ENCODE results near the gene SPG7. TPM values are rescaled to one million over a fixed set of nuclear protein-coding genes. Genes with fewer than 3 reads are reported as not detected.
"Not testable (repeated sequence)": the region's sequence is repeated elsewhere in the genome, so short reads cannot be mapped to it uniquely, and the experiment has no call there.

Gene SPG7
- total and polyA plus RNA-seq, 9 of the 15 experiments (the other 6 are each of a cell fraction or from before 2014, with no cell fraction given) = 5.8 to 89.1 (median 49.4) TPM

DNA sequence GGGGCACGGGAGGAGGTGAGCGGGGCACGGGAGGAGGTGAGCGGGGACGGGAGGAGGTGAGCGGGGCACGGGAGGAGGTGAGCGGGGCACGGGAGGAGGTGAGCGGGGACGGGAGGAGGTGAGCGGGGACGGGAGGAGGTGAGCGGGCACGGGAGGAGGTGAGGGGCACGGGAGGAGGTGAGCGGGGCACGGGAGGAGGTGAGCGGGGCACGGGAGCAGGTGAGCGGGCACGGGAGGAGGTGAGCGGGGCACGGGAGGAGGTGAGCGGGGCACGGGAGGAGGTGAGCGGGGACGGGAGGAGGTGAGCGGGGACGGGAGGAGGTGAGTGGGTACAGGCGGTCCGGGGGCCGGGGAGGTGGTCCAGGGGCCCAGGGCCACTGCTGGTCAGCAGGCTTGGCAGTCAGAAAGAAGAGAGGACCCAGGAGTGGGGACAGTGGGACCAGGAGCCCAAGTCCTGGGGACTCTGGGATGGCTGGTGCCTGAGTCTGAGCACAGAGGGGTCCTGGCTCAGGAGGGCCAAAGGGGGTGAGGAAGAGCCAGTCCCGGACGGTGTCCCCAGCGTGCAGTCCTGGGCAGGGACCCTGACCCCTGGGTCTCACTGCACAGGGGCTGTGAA lies 62.9 kb downstream of the SPG7 start:
- H2AFZ ChIP-seq (ENCODE audit: low read depth, low read length); FAIRE-seq; H3K9me3 ChIP-seq (replicated peaks; ENCODE audit: control insufficient read depth, insufficient read depth, low read depth, low read length); ATAC-seq; H3K9me1 ChIP-seq (ENCODE audit: control insufficient read depth, insufficient read depth, low read length); H3K4me2 ChIP-seq (ENCODE audit: insufficient read depth, low read length); H3K27ac ChIP-seq (ENCODE audit: extremely low read depth, low read depth, low read length); H3K4me3 ChIP-seq; H3K36me3 ChIP-seq (ENCODE audit: control insufficient read depth, insufficient read depth, low read length); H3K79me2 ChIP-seq (ENCODE audit: control insufficient read depth, insufficient read depth, low read length); DNase-seq (ENCODE audit: extremely low read depth in 1 of 4, low spot score in 3 of 4); POLR2A ChIA-PET; CTCF ChIA-PET (ENCODE audit: low intra/inter-chr PET ratio); in situ Hi-C loops (cut with MboI); H4K20me1 ChIP-seq (replicated peaks; ENCODE audit: control insufficient read depth, insufficient read depth, low read length); H3K9ac ChIP-seq (ENCODE audit: insufficient read depth in 1 of 2, low read depth in 2 of 2, low read length in 2 of 2); BruUV-seq (replicated peaks); H3K27me3 ChIP-seq (ENCODE audit: control insufficient read depth in 2 of 2, insufficient read depth in 2 of 2, low read length in 2 of 2): not testable (repeated sequence)
- WGBS (ENCODE audit: insufficient coverage, low coverage, missing lambda C conversion rate) = 88% methylated on average over 3 of the region's 36 CpGs
- intact Hi-C loops (cut with micrococcal nuclease) = loop anchor here (10.0 kb wide), 1 partner anchor 74 kb away; no protein-coding TSS in a partner anchor
- peaks cover 7 to 66% of the 10 kb centered on the region in 2 experiments for H3K4me1 ChIP-seq (replicated peaks in 1 of 2; ENCODE audit: control insufficient read depth in 2 of 2, insufficient read depth in 2 of 2, low read length in 2 of 2)
- TF ChIP-seq HNRNPL (IDR thresholded peaks at IDR 0.05; ENCODE audit: low read depth, low read length) = peak; percentile 78
- TF ChIP-seq PCBP1 (IDR thresholded peaks at IDR 0.05; ENCODE audit: low read depth, low read length, poor library complexity, severe bottlenecking) = peak; percentile 92

GRCh38 chr16:89571636-89572035 lies 63.4 kb downstream of the SPG7 start:
- DNase-seq (ENCODE audit: extremely low read depth in 1 of 4, low spot score in 3 of 4) = no peak
- 75% methylated on average over 17 of the region's 18 CpGs for WGBS (ENCODE audit: insufficient coverage, low coverage, missing lambda C conversion rate)
- intact Hi-C loops (cut with micrococcal nuclease) (loop anchor here (10.0 kb wide), 1 partner anchor 73 kb away; no protein-coding TSS in a partner anchor), in situ Hi-C loops (cut with MboI) (no loop called here)
- no peak overlapping the region for H3K27ac ChIP-seq (ENCODE audit: extremely low read depth, low read depth, low read length)
- H3K27me3 ChIP-seq (ENCODE audit: control insufficient read depth in 2 of 2, insufficient read depth in 2 of 2, low read length in 2 of 2) = no peaks in the 10 kb centered on the region
- no peak overlapping the region for H3K4me3 ChIP-seq
- 0 out of 2 replicates have a peak, but pooled peaks cover 5% of the 10 kb centered on the region for H4K20me1 ChIP-seq (replicated peaks; ENCODE audit: control insufficient read depth, insufficient read depth, low read length)
- no peak for FAIRE-seq
- peak overlapping the region in 1 of 2 experiments; percentile 38; a peak in 2 of 4 replicates for H3K9ac ChIP-seq (ENCODE audit: insufficient read depth in 1 of 2, low read depth in 2 of 2, low read length in 2 of 2)
- ChIA-PET POLR2A (interaction anchor here (0.6 to 1.3 kb wide), 3 partner anchors 8 to 304 kb away, joined by 3 to 6 read pairs (median 4); no protein-coding TSS in a partner anchor), CTCF (ENCODE audit: low intra/inter-chr PET ratio) (no interaction called here)
- H3K9me1 ChIP-seq (ENCODE audit: control insufficient read depth, insufficient read depth, low read length) = peaks cover 4% of the 10 kb centered on the region
- no peak overlapping the region for H3K4me2 ChIP-seq (ENCODE audit: insufficient read depth, low read length)
- H2AFZ ChIP-seq (ENCODE audit: low read depth, low read length) = no peak overlapping the region
- peaks cover 14% of the 10 kb centered on the region for H3K79me2 ChIP-seq (ENCODE audit: control insufficient read depth, insufficient read depth, low read length)
- H3K36me3 ChIP-seq (ENCODE audit: control insufficient read depth, insufficient read depth, low read length) = no peaks in the 10 kb centered on the region
- no peaks in the 10 kb centered on the region for H3K9me3 ChIP-seq (replicated peaks; ENCODE audit: control insufficient read depth, insufficient read depth, low read depth, low read length)
- peaks cover 5 to 69% of the 10 kb centered on the region in 2 experiments for H3K4me1 ChIP-seq (replicated peaks in 1 of 2; ENCODE audit: control insufficient read depth in 2 of 2, insufficient read depth in 2 of 2, low read length in 2 of 2)
- BruUV-seq (replicated peaks) = no TSS peak
- no peak for ATAC-seq
- TF ChIP-seq CBFB (CRISPR knock-in tag; IDR thresholded peaks at IDR 0.05) (no peak), ZNF583 (CRISPR knock-in tag; IDR thresholded peaks at IDR 0.05) (no peak), KDM1A (IDR thresholded peaks at IDR 0.05) (peak in 1 of 2 experiments; percentile 62; a peak in 1 of 4 replicates), U2AF2 (optimal IDR thresholded peaks at IDR 0.05; ENCODE audit: low read depth, low read length) (no peak), ZNF174 (CRISPR knock-in tag; IDR thresholded peaks at IDR 0.05) (no peak), ZFP36 (IDR thresholded peaks at IDR 0.05; ENCODE audit: low read depth, low read length, partially characterized antibody) (peak; percentile 61), MTF1 (CRISPR knock-in tag; IDR thresholded peaks at IDR 0.05; ENCODE audit: borderline replicate concordance) (no peak)
- TF ChIP-seq, protein P1, sequence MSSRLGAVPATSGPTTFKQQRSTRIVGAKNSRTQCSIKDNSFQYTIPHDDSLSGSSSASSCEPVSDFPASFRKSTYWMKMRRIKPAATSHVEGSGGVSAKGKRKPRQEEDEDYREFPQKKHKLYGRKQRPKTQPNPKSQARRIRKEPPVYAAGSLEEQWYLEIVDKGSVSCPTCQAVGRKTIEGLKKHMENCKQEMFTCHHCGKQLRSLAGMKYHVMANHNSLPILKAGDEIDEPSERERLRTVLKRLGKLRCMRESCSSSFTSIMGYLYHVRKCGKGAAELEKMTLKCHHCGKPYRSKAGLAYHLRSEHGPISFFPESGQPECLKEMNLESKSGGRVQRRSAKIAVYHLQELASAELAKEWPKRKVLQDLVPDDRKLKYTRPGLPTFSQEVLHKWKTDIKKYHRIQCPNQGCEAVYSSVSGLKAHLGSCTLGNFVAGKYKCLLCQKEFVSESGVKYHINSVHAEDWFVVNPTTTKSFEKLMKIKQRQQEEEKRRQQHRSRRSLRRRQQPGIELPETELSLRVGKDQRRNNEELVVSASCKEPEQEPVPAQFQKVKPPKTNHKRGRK (tag; IDR thresholded peaks at IDR 0.05) = no peak
- TF ChIP-seq, protein P2, sequence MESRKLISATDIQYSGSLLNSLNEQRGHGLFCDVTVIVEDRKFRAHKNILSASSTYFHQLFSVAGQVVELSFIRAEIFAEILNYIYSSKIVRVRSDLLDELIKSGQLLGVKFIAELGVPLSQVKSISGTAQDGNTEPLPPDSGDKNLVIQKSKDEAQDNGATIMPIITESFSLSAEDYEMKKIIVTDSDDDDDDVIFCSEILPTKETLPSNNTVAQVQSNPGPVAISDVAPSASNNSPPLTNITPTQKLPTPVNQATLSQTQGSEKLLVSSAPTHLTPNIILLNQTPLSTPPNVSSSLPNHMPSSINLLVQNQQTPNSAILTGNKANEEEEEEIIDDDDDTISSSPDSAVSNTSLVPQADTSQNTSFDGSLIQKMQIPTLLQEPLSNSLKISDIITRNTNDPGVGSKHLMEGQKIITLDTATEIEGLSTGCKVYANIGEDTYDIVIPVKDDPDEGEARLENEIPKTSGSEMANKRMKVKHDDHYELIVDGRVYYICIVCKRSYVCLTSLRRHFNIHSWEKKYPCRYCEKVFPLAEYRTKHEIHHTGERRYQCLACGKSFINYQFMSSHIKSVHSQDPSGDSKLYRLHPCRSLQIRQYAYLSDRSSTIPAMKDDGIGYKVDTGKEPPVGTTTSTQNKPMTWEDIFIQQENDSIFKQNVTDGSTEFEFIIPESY (CRISPR knock-in tag; IDR thresholded peaks at IDR 0.05) = peak; percentile 40; the same call in 1 of the 2 replicates
